ENCODE results near the gene ADAMTSL3. TPM values are rescaled to one million over a fixed set of nuclear protein-coding genes. Genes with fewer than 3 reads are reported as not detected.

Gene ADAMTSL3
- total and polyA plus RNA-seq, 11 donors, result 1.3 to 13.2 (median 7.3) TPM

DNA sequence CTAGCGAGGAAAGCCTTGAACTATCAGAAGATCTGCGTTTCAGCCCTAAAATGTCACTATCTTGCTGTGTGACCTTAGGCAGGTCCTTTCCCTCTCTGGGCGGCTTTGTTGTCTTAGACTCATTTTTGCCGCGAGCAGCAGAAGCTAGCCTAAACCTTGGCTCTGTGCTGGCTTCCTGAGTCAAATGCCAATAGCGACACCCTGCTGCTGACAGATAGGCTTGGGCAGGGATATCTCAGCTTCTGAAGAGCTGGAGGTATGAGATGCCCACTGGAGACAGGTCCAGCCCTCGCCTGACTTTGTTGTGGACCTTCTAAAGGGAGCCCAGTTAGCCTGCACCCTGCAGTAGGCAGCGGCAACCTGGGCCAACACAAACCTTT lies 1.3 kb downstream of the ADAMTSL3 start:
- Histone ChIP-seq H3K4me1 (peaks cover 0 to 55% (median 14%) of the 10 kb centered on the region in 12 donors), H3K27me3 (peaks cover 0 to 18% (median 0%) of the 10 kb centered on the region in 9 donors), H3K36me3 (peaks cover 0 to 15% (median 0%) of the 10 kb centered on the region in 9 donors), H3K27ac (peak overlapping the region in 11 of 12 donors; percentile 17 to 90 (median 83)), H3K9me3 (peaks cover 0 to under 1% (median 0%) of the 10 kb centered on the region in 12 donors), H3K4me3 (peak overlapping the region in 10 of 12 donors; percentile 55 to 85 (median 69))
- 50 to 70% (median 60%) methylated on average over 5 to 8 of the region's 8 CpGs for WGBS, 4 donors
- TF ChIP-seq POLR2A (IDR thresholded peaks at IDR 0.05), result no peak
- TF ChIP-seq, protein P1, sequence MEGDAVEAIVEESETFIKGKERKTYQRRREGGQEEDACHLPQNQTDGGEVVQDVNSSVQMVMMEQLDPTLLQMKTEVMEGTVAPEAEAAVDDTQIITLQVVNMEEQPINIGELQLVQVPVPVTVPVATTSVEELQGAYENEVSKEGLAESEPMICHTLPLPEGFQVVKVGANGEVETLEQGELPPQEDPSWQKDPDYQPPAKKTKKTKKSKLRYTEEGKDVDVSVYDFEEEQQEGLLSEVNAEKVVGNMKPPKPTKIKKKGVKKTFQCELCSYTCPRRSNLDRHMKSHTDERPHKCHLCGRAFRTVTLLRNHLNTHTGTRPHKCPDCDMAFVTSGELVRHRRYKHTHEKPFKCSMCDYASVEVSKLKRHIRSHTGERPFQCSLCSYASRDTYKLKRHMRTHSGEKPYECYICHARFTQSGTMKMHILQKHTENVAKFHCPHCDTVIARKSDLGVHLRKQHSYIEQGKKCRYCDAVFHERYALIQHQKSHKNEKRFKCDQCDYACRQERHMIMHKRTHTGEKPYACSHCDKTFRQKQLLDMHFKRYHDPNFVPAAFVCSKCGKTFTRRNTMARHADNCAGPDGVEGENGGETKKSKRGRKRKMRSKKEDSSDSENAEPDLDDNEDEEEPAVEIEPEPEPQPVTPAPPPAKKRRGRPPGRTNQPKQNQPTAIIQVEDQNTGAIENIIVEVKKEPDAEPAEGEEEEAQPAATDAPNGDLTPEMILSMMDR (IDR thresholded peaks at IDR 0.05), result no peak
- DNase-seq (no peak), ATAC-seq (no peak)
- intact Hi-C loops (cut with DNase I), result loop anchor here in 5 of 10 donors (5.0 to 10.0 kb wide), 5 partner anchors 42 to 380 kb away; no protein-coding TSS in a partner anchor

DNA sequence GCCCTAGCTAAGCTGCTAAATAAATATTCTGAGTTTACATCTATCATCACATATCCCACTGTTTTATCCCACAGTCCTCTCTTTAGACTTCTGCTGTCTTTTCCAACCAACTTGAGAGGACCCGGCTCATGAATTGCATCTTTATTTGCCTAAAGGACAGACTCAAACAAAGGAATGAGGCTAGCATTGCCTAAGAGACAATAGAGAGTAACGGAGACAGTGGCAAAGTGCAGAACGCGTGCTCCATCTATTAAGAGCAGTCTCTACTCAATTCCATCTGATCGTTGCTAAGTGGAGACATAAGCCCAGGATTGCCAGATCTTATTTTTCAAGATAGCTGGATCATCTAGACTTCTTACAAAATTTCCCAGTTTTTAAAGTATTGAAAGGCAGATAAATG lies 2.3 kb downstream of the ADAMTSL3 start:
- H3K4me3 ChIP-seq, result peak overlapping the region in 7 of 12 donors; percentile 67 to 85 (median 71)
- H3K27ac ChIP-seq, result peak overlapping the region in 5 of 12 donors; percentile 38 to 90 (median 83)
- TF ChIP-seq POLR2A (IDR thresholded peaks at IDR 0.05), result no peak
- TF ChIP-seq, protein P1 (IDR thresholded peaks at IDR 0.05), result no peak
- DNase-seq (no peak), ATAC-seq (no peak)
- H3K9me3 ChIP-seq, result peaks cover 0 to 3% (median 0%) of the 10 kb centered on the region in 12 donors
- peaks cover 0 to 15% (median 0%) of the 10 kb centered on the region in 9 donors for H3K36me3 ChIP-seq
- H3K4me1 ChIP-seq, result peaks cover 0 to 55% (median 14%) of the 10 kb centered on the region in 12 donors
- intact Hi-C loops (cut with DNase I), result loop anchor here in 5 of 10 donors (5.0 to 10.0 kb wide), 5 partner anchors 41 to 379 kb away; no protein-coding TSS in a partner anchor
- WGBS, 4 donors, result 82 to 85% (median 84%) methylated on average over 5 of the region's 5 CpGs
- peaks cover 0 to 18% (median 0%) of the 10 kb centered on the region in 9 donors for H3K27me3 ChIP-seq

DNA sequence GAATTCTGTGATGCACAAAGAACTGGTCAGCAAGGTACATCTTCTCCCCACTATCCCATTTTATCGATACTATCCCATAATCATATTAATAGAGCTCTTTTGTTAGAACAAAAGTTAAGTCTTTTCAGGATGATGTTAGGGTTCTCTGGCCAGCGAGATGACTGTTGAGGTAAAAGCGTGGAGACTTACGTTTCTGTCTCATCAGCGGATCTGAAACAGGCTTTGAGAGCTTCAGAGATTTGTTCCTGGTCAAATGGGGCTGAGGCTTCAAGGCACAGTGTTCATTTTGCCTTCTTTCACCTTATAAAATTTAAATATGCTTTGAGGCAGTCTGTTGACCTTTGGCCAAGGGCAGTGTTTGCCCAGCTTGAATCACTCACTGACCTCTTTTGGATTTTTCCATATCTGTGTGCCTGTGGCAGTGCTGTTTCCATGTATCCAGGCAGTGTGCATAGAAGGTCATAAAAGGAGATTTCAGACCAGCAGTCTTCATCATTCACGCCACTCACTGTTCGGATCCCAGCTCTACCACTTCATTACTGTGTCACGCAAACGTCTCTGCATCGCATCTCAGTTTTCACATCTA lies 3.1 kb downstream of the ADAMTSL3 start:
- DNase-seq, result no peak
- intact Hi-C loops (cut with DNase I), result loop anchor here in 5 of 10 donors (5.0 to 10.0 kb wide), 5 partner anchors 40 to 378 kb away; no protein-coding TSS in a partner anchor
- peaks cover 0 to 18% (median 0%) of the 10 kb centered on the region in 9 donors for H3K27me3 ChIP-seq
- TF ChIP-seq, protein P1 (IDR thresholded peaks at IDR 0.05), result no peak
- TF ChIP-seq POLR2A (IDR thresholded peaks at IDR 0.05), result no peak
- H3K36me3 ChIP-seq, result peaks cover 0 to 15% (median 0%) of the 10 kb centered on the region in 9 donors
- H3K4me1 ChIP-seq, result peaks cover 0 to 55% (median 14%) of the 10 kb centered on the region in 12 donors
- no peak for ATAC-seq
- peaks cover 0 to 3% (median 0%) of the 10 kb centered on the region in 12 donors for H3K9me3 ChIP-seq
- 94 to 96% (median 95%) methylated on average over 10 of the region's 10 CpGs for WGBS, 4 donors
- H3K4me3 ChIP-seq, result peak overlapping the region in 2 of 12 donors; percentile 67 to 78
- H3K27ac ChIP-seq, result peak overlapping the region in 8 of 12 donors; percentile 15 to 90 (median 59)

DNA sequence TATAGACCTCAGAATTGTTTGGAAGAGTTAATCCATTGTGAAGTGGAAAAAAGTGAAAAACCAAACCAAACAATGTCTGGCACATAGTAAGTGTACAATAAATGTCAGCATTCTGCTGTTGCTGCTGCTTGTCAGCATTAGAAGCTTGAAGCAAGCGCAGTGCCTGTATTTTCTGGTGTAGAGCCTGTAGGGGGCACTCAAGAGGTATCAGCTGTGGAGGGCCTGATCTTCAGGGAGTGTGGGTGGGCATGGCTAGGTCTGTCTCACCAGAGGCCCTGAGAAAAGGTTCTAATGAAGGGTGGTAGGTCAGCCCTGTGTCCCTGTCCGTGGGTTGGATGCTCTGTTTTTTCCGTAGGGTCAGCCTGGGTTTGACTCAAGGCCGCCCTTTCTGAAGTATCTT lies 3.6 kb downstream of the ADAMTSL3 start:
- no peak overlapping the region for H3K4me3 ChIP-seq
- peak overlapping the region in 11 of 12 donors; percentile 15 to 90 (median 61) for H3K27ac ChIP-seq
- TF ChIP-seq, protein P1 (IDR thresholded peaks at IDR 0.05), result peak in 7 of 12 donors; percentile 24 to 39 (median 36)
- no peak for TF ChIP-seq POLR2A (IDR thresholded peaks at IDR 0.05)
- peaks cover 0 to 15% (median 0%) of the 10 kb centered on the region in 9 donors for H3K36me3 ChIP-seq
- H3K9me3 ChIP-seq, result peaks cover 0 to 3% (median 0%) of the 10 kb centered on the region in 12 donors
- DNase-seq (no peak), ATAC-seq (no peak)
- WGBS, 4 donors, result 87 to 94% (median 91%) methylated on average over 4 of the region's 4 CpGs
- intact Hi-C loops (cut with DNase I), result loop anchor here in 5 of 10 donors (5.0 to 10.0 kb wide), 5 partner anchors 40 to 377 kb away; no protein-coding TSS in a partner anchor
- peaks cover 0 to 55% (median 14%) of the 10 kb centered on the region in 12 donors for H3K4me1 ChIP-seq
- H3K27me3 ChIP-seq, result peaks cover 0 to 18% (median 0%) of the 10 kb centered on the region in 9 donors

Measured in heart left ventricle (tissue), 16 donors.